ENCODE measurements around the gene TPM4. TPM values are rescaled to one million over a fixed set of nuclear protein-coding genes. Genes with fewer than 3 reads are reported as not detected.
"Not testable (repeated sequence)": the region's sequence is repeated elsewhere in the genome, so short reads cannot be mapped to it uniquely, and the experiment has no call there.

The TPM4 gene
- total RNA-seq, 1 donor from 2014 or later, result 94.8 TPM

DNA sequence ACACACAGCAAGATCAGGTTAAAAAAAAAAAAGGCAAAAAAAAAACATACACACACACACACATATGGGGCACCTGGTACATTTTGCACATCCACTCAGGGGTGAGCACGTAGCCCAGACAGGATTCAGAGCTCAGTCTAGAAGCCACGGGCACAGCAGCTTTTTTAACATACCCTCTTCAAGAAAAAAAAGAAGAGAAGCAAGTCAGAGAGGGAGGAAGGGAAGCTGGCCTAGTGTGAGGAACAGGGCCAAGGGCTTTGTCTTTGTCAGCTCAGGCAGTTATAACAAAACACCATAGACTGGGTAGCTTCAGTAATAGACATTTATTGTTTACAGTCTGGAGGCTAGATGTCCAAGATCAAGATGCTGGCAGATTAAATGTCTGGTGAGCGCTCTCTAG, 2.3 kb upstream of the TPM4 start:
- DNase-seq, result no peak

DNA sequence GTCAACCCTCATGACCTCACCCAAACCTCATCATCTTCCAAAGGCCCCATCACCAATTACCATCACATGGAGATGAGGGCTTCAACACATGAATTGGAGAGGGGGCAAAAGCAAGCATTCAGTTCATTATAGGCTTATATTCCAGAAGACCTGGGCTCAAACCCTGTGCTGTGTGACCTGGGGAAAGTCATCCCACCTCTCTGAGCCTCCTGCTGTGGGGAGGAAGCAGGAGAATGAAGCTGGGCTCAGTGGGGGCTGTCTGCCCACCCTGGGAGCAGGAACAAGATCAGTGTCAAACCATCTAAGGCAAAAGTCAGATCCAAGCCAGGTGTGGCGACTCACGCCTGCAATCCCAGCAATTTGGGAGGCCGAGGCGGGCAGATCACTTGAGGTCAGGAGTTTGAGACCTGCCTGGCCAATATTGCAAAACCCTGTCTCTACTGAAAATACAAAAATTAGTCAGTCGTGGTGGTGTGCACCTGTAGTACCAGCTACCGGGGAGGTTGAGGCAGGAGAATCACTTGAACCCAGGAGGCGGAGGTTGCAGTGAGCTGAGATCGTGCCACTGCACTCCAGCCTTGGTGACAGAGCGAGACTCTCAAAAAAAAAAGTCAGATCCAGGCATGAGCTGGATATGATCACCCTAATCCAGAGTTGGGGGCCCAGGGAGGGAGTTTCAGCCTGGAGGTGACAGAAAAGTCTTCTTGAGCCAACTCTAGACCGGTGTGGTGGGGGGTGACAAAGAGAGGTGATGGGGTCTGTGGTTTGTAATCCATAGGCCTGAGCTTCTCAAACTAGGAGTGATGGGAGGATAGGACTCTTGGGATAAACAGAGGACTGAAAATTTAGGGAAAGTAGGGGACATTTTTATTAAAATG, 1.6 kb upstream of the TPM4 start:
- no peak for DNase-seq

DNA sequence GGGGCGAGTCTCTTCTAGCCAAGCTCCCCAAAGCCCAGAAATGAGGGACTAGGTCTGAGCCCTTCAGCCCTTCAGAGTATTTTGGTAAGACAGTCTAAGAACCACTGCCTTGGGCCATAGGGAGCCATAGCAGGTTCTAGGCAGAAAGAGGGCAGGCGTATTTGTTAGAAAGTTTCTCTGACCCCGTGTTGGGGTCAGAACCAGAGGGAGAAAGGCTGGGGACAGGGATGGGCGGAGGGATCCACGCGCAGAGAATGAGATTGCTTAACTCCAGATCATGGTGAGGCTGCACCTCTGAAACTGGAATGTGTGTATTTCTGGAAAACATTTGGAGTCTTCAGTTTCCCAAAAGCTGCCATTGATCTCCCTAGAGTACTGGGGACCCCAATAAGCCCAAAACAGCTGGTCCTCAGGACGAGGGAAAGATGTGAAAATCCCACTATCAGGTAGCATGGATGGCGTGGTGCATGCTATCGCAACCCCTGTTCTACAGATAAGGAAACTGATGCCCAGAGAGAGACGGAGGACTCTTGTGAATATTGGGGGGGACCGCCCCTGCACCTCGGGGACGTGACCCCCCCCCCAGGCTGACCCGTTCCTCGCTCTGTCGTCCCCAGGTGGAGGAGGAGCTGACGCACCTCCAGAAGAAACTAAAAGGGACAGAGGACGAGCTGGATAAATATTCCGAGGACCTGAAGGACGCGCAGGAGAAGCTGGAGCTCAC, 703 bp upstream of the TPM4 start:
- no peak for DNase-seq

DNA sequence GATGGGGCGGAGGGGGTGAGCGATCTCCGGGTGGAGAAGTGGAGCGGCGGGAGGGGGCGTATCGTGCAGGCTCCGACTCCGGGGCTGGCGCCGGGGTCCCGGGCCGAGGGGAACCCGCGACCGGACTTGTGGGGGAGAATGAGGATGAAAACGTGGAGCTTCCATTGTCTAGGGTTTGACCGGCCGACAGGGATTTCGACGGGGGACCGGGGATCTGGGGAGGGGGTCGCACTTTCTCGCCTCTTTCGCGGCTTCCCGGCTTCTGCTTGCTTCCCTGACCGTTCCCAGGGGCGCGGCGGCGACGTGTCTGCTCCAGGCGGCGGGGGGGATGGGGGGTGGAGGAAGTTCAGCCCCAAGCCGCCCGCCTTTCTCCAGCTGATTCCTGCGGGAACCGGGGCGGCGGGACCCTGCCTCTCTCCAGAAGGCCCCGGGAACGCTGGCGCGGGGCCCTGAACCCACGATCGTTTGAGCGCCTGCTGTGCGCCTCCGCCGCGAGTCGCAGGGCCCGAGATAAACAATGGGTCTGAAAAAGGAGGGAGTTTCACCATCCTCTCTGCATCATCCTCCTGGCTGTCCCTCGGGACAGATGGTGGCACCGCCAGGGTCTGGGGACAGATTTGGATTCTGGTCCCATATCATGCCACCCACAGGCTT, 790 bp downstream of the TPM4 start:
- no peak for DNase-seq

DNA sequence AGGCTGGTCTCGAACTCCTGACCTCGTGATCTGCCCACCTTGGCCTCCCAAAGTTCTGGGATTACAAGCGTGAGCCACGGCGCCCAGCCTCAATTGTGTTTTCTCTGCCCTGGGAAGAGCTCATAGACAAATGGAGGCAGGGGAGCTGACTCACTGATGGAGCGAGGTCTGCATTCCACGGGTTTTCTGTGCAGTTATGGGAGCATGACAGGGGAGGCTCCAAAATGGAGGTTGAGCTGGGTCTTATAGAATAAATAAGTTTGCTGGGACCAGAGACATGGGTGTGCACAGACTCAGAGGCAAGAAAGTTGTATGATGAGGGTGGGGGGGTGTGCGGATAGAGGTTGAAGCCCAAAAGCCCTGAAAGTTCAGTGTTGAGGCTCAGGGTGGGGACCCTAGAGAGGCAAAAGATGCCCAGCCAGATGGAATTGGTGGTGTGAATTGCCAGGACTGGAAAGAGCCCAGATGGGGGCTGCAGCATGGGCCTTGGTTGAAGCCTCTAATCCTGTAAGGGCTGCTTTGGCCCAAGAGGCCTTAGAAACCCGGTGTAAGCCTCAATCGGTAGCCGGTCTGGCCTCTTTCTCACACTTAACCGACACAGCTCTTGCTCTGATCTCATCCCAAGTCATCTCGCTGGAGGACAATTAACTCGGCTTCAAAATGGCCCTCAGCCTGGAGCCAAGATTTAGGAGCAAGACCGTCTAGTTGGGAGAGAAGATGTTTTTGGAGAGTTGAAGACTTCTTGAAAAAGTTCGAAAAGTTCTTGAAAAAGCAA, 1.9 kb downstream of the TPM4 start:
- no peak for DNase-seq

DNA sequence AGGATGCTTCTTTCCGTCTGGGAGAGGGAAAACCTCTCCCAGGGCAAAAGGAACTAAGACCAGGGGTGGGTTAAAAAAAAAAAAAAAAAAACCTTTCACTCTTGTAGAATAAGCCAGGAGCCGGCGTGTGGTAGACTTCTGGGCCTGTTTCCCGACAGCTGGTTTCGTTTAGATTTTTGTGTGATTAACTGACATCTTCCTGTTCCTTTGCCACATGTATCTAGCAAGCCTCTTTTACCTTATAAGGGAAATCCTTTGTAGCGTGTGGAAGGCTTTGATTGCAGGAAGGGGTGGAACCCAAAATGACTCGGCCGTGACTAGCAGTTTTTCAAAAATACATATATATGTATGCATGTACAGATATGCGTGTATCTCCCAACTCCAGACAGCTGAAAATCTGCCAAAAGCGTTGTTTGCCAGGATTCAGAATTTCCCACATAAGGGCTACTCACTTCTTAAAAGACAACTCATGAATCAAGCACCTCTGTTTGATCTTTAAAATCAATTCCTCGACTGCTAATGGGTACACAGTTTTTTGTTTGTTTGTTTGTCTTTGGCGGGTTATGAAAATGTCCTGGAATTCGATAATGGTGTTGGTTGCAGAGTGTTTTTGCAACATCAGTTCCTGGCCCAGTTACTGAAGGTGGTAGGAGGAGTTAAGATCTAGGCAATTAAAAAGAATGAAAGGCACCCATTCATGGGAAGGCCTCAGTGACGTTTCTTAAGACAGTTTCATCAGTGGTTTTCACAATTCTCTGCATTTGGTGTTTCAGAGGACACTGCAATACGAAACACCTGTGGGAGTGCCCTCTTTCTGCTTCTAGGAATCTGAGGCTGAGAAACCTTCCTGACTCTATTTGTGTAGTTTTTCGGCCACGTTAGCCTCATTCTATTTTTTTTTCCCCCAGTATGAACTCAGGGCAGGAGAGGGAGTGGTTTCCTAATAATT, 2.7 kb downstream of the TPM4 start:
- no peak for DNase-seq

DNA sequence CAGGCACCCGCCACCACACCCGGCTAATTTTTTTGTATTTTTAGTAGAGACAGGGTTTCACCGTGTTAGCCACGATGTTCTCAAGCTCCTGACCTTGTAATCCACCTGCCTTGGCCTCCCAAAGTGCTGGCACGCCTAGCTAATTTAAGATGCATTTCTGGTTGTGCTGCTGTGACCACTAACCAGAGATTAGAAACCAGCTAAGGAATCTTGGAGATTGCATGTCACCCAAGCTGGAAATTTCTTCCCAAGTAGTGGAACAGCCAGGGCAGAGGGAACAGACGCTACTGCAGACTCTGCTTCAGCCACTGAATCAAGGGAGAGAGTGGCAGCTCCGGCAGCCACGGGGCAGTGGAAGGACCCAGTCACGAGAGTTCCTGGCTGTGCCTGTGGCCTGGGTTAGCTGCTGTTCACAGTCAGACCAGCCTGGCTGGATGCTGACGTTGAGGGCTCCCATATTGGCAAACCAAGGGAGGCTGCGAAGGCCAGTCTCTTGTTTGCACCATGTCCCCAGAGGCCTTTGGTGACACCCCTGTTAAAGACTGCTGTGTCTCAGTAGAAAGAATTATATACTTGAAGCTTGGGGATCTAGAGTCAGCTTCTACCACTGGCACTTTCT, 7.9 kb downstream of the TPM4 start:
- no peak for DNase-seq

DNA sequence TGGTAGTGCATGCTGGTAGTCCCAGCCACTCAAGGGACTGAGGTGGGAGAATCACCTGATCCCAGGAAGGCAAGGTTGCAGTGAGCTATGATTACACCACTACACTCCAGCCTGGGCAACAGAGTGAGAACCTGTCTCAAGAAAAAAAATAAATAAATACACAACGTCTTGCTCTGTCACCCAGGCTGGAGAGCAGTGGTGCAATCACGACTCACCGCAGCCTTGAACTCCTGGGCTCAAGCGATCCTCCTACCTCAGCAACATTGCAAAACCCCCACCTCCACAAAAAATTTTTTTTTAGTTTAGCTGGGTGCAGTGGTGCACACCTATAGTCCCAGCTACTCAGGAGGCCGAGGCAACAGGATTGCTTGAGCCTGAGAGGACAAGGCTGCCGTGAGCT, 8.8 kb downstream of the TPM4 start:
- no peak for DNase-seq

DNA sequence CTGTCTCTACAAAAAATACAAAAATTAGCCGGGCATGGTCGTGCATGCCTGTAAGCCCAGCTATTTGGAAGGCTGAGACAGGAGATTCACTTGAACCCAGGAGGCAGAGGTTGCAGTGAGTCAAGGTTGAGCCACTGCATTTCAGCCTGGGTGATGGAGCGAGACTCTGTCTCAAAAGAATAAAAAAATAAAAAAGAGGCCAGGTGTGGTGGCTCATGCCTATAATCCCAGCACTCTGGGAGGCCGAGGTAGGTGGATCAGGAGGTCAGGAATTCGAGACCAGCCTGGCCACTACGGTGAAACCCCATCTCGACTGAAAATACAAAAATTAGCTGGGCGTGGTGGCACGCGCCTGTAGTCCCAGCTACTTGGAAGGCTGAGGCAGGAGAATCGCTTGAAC, 11.1 kb downstream of the TPM4 start:
- not testable (repeated sequence) for DNase-seq

DNA sequence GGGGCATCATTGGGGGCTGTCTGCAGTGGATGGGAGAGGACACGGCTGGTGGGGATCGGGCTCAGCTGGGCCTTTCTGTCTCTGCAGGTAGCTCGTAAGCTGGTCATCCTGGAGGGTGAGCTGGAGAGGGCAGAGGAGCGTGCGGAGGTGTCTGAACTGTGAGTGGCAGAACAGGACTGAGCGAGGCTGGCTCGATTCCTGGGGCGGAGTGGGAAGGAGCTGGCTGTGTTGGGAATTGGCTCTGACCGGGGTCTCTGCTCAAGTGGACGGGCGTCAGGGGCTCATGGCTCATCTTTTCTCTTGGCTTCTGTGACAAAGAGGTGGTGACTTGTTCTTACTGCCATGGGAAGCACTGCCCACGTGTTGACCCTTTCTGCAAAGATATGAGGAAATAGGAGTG, 11.6 kb downstream of the TPM4 start:
- no peak for DNase-seq

DNA sequence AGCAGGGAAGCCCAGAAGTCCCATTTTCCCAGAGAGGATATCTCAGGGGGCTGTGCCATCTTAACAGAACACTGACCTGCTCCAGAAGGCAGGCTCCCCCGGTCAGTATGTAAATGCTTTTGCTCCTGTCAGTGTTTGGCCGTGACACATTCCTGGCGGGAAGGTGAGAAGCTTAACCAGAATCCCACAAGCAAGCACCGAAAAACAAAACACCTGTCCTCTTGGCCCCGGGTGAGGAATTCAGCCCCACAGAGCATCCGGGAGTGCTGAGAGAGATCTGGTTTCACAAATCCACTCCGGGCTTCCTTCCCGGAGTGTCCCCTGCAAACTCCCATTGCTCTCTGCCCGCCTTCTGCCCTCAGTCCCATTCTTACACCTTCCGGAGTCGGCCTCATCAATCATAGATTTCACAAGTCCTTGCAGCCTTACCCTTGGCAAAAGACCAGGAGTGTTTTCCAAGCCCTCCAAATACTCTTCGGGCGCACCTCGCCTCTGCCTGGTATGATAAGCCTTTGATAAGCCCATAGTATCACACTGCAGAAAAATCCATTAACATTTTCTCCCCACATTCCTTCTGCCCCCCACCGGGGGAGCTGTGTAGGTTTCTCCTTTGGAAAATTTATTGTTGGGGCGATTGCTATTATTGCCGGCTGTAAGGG, 12.2 kb downstream of the TPM4 start:
- DNase-seq, result no peak

DNA sequence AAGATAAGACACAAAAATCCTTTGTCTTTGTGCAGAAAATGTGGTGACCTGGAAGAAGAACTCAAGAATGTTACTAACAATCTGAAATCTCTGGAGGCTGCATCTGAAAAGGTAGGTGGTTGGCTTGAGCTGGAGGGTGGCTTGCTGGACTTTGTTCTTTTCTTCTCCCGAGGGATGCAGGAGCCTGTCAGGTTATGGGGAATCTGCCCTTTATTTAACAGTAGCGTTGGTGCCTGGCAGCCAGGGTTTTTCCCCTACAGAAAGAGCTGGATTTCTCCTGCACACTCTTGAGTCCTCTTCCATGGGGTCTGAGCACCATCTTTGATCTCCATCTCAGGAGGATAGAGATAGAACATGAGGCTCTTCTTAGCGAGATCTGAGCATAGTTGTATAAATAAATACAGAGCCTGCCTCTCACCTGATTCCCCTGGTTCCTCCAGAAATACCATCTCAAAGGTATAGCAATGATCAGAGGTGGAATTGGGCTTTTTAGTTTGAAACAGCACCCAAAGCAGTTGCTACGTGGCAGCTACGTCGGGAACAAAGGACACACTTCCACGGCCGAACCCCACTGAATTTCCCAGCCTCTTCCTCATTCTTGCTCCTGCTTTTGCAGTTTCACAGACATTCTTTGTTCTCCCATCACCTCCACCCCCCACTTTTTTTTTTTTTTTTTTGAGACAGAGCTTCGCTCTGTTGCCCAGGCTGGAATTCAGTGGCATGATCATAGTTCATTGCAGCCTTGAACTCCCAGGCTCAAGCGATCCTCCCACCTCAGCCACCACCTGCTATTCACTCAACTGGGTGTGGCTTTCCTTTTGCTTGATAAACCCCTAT, 12.9 kb downstream of the TPM4 start:
- DNase-seq, result no peak

DNA sequence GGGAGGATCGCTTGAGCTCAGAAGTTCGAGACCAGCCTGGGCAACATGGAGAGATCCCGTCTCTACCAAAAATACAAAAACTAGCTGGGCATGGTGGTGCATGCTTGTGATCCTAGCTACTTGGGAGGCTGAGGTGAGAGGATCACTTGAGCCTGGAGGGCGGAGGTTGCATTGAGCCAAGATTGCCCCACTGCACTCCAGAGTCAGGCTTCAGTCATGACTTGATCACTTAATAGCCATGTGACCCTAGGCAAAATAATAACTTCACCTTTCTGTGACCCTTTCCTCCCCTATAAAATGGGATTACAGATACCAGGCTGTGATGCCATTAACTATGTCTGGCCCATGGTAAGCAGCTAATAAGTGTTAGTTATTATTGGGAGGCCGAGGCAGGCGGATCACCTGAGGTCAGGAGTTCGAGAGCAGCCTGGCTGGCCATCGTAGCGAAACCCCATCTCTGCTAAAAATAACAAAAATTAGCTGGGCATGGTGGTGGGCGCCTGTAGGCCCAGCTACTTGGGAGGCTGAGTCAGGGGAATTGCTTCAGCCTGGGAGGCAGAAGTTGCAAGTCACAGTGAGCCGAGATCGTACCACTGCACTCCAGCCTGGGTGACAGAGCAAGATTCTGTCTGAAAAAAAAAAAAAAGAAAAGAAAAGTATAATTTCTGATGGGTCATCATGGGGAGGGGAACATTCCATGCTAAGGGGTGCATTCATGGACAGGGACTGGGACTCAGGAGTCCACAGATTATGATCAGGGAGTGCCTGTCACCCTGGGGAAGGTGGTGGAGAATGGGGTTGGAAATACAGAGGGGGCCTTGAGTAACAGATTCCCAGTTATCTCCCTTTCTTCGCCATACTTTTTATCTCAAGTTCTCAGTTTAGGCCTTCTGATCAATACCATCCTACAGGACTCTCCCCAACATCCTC, 15.5 kb downstream of the TPM4 start:
- DNase-seq, result no peak

DNA sequence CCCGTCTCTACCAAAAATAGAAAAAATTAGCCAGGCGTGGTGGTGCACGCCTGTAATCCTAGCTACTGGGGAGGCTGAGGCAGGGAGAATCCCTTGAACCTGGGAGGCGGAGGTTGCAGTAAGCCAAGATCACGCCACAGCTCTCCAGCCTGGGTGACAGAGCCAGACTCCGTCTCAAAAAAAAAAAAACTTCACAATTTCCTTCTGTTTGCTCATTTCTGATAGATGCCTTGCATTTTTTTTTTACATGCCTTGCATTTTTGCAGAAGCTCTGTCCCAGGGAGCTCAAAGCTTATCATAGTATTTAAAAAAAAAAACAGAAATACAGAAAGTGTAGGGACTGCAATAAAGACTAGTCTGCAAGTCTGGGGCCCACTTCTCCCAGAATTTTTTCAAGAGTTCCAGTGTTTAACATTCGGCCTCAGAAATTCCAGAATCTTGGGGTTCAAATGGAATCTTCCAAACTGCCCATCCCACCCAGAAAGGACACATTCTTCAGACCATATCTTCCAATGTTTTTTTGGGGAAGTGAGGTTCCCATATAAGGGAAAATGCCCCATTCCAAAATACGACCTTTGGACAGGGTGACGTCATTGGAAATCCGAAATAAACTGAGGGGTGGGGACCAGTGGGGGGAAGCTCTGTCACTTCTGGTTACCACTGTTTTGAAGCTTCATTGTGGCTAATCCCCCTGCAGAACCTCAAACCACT, 18.2 kb downstream of the TPM4 start:
- DNase-seq, result no peak

DNA sequence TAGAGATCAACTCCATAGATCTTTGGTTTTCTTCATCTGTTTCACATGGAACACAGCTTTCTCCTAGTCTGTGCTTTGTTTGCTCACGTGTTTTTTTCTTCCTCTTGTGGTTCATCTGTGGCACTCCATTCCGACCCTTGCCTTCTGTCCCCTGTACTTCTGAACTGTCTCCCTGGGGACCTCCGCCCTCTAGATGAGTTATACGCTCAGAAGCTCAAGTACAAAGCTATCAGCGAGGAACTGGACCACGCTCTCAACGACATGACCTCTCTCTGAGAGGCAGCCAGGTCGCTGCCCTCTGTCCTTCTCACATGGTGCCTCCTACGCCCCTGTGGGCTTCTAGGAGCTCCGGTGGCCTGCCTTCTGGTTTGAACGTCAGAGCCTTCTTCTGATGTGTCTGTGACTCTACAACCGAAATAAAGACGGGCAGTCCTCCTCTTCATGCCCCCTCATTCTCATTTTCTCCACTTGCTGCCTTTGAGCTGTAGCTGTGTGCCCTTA, 18.8 kb downstream of the TPM4 start:
- no peak for DNase-seq

DNA sequence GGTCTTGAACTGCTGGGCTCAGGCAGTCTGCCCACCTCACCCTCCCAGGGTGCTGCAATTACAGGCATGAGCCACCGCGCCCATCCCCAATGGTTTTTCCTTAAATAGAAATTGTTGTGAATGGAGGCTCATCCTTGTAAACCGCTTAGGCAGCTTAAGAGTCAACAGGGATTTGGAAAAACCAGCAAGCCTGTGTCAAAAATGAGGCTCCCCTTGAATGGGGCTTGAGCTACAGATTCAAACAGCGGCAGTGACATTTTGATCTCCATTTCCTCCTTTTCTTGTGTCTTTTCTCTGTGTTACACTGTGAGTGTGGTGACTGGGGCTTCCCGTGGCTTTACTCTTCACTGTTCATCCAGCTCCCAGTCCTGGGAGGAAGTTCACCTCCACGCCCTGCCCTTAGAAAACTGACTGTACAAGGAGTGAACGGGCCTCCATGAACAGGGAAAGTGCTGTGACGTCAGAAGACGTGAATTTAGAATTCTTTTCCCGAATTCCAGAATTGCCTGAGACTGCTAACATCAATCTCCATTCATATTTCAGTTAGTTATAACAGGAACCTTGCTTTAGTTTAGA, 20.1 kb downstream of the TPM4 start:
- no peak for DNase-seq

DNA sequence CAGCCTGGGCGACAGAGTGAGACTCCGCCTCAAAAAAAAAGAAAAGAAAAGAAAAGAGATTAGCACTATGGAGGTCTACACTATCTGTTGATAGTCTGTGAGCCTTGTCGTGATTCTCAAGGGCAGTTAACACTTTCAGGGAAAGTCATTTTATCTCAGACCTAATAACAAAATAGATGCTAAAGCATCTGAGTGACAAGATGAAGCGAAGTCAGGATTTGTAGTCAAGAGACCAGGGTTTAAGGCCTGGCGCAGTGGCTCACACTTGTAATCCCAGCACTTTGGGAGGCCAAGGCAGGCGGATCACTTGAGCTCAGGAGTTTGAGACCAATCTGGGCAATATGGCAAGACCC, 22.1 kb downstream of the TPM4 start:
- no peak for DNase-seq
